Measurements from ENCODE around the gene CIB1. TPM values are rescaled to one million over a fixed set of nuclear protein-coding genes. Genes with fewer than 3 reads are reported as not detected.
"Not testable (repeated sequence)": the region's sequence is repeated elsewhere in the genome, so short reads cannot be mapped to it uniquely, and the experiment has no call there.

Gene CIB1
- total and polyA plus RNA-seq, 5 donors from 2014 or later: 148 to 263 (median 216) TPM

- Histone ChIP-seq H3K4me1 (ENCODE audit: control insufficient read depth, insufficient read depth, low read length, poor library complexity, severe bottlenecking) (peaks cover 35% of the 10 kb centered on the region), H3K4me3 (ENCODE audit: low read depth, low read length) (no peak overlapping the region), H3K9me3 (ENCODE audit: control insufficient read depth in 2 of 2, low read length in 2 of 2) (no peaks in the 10 kb centered on the region), H3K36me3 (ENCODE audit: control insufficient read depth, insufficient read depth, low read length) (no peaks in the 10 kb centered on the region), H3K27me3 (ENCODE audit: control insufficient read depth, insufficient read depth, low read length) (no peaks in the 10 kb centered on the region), H3K27ac (ENCODE audit: insufficient read depth, low read length, poor library complexity, severe bottlenecking) (no peak overlapping the region)
- peak overlapping the region in 1 of 4 donors; percentile 14 for H3K4me3 Mint-ChIP-seq
- ATAC-seq (ENCODE audit: low read depth in 2 of 2) (no peak), DNase-seq (no peak)
- peaks cover 6 to 40% (median 20%) of the 10 kb centered on the region in 4 donors for H3K4me1 Mint-ChIP-seq
- H3K27ac Mint-ChIP-seq: peak overlapping the region in 1 of 3 donors; percentile 74
- peaks cover 0 to 3% (median 0%) of the 10 kb centered on the region in 7 donors for H3K9me3 Mint-ChIP-seq
- no peaks in the 10 kb centered on the region for H3K36me3 Mint-ChIP-seq
- peaks cover 3% of the 10 kb centered on the region for H3K27me3 Mint-ChIP-seq
These were observed 44.6 kb downstream of the CIB1 start for GRCh38 chr15:90188914-90189748.

- DNase-seq; H3K36me3 Mint-ChIP-seq; H3K27me3 ChIP-seq (ENCODE audit: control insufficient read depth, insufficient read depth, low read length); ATAC-seq (ENCODE audit: low read depth in 2 of 2); H3K27ac ChIP-seq (ENCODE audit: insufficient read depth, low read length, poor library complexity, severe bottlenecking); H3K4me3 ChIP-seq (ENCODE audit: low read depth, low read length); H3K36me3 ChIP-seq (ENCODE audit: control insufficient read depth, insufficient read depth, low read length); H3K9me3 ChIP-seq (ENCODE audit: control insufficient read depth in 2 of 2, low read length in 2 of 2); H3K27me3 Mint-ChIP-seq; H3K27ac Mint-ChIP-seq; H3K9me3 Mint-ChIP-seq: not testable (repeated sequence)
- peaks cover 33% of the 10 kb centered on the region for H3K4me1 ChIP-seq (ENCODE audit: control insufficient read depth, insufficient read depth, low read length, poor library complexity, severe bottlenecking)
- Mint-ChIP-seq H3K4me1 (peaks cover 6 to 40% (median 17%) of the 10 kb centered on the region in 4 donors), H3K4me3 (peak overlapping the region in 1 of 4 donors; percentile 58)
These were observed 45.7 kb downstream of the CIB1 start for GRCh38 chr15:90188065-90188464.

- Mint-ChIP-seq H3K27ac (peak overlapping the region in 1 of 3 donors; percentile 18), H3K4me3 (peak overlapping the region in 1 of 4 donors; percentile 63), H3K36me3 (no peaks in the 10 kb centered on the region), H3K4me1 (peaks cover 6 to 33% (median 14%) of the 10 kb centered on the region in 4 donors), H3K27me3 (peaks cover 9% of the 10 kb centered on the region), H3K9me3 (peaks cover 0 to 3% (median 0%) of the 10 kb centered on the region in 7 donors)
- ATAC-seq (ENCODE audit: low read depth in 2 of 2) (no peak), DNase-seq (no peak)
- Histone ChIP-seq H3K27me3 (ENCODE audit: control insufficient read depth, insufficient read depth, low read length) (no peaks in the 10 kb centered on the region), H3K27ac (ENCODE audit: insufficient read depth, low read length, poor library complexity, severe bottlenecking) (no peak overlapping the region), H3K4me1 (ENCODE audit: control insufficient read depth, insufficient read depth, low read length, poor library complexity, severe bottlenecking) (peaks cover 26% of the 10 kb centered on the region), H3K36me3 (ENCODE audit: control insufficient read depth, insufficient read depth, low read length) (no peaks in the 10 kb centered on the region), H3K9me3 (ENCODE audit: control insufficient read depth in 2 of 2, low read length in 2 of 2) (no peaks in the 10 kb centered on the region), H3K4me3 (ENCODE audit: low read depth, low read length) (no peak overlapping the region)
These were observed 46.4 kb downstream of the CIB1 start for GRCh38 chr15:90187257-90187868.

- Mint-ChIP-seq H3K36me3 (no peaks in the 10 kb centered on the region), H3K27me3 (peaks cover 12% of the 10 kb centered on the region), H3K27ac (peak overlapping the region in 2 of 3 donors; percentile 77 to 79), H3K9me3 (peaks cover 0 to 3% (median 0%) of the 10 kb centered on the region in 7 donors), H3K4me1 (peaks cover 0 to 15% (median 8%) of the 10 kb centered on the region in 4 donors), H3K4me3 (peak overlapping the region; percentile 22 to 88 (median 59))
- Histone ChIP-seq H3K36me3 (ENCODE audit: control insufficient read depth, insufficient read depth, low read length) (no peaks in the 10 kb centered on the region), H3K27me3 (ENCODE audit: control insufficient read depth, insufficient read depth, low read length) (no peaks in the 10 kb centered on the region), H3K9me3 (ENCODE audit: control insufficient read depth in 2 of 2, low read length in 2 of 2) (no peaks in the 10 kb centered on the region), H3K4me3 (ENCODE audit: low read depth, low read length) (peak overlapping the region; percentile 51), H3K4me1 (ENCODE audit: control insufficient read depth, insufficient read depth, low read length, poor library complexity, severe bottlenecking) (peaks cover 14% of the 10 kb centered on the region), H3K27ac (ENCODE audit: insufficient read depth, low read length, poor library complexity, severe bottlenecking) (no peak overlapping the region)
- DNase-seq: peak; percentile 44 to 58 (median 50)
- peak; percentile 65 to 74 for ATAC-seq (ENCODE audit: low read depth in 2 of 2)
These were observed 48.7 kb downstream of the CIB1 start for GRCh38 chr15:90184786-90185704.

GRCh38 chr15:90184119-90184785 is 49.5 kb downstream of the CIB1 start:
- Mint-ChIP-seq H3K27ac (peak overlapping the region in 1 of 3 donors; percentile 11), H3K9me3 (peaks cover 0 to 3% (median 0%) of the 10 kb centered on the region in 7 donors), H3K4me3 (peak overlapping the region; percentile 77 to 92 (median 84)), H3K27me3 (peaks cover 12% of the 10 kb centered on the region), H3K36me3 (peaks cover 2% of the 10 kb centered on the region), H3K4me1 (peaks cover 0 to 15% (median 8%) of the 10 kb centered on the region in 4 donors)
- peak overlapping the region; percentile 44 for H3K4me3 ChIP-seq (ENCODE audit: low read depth, low read length)
- ATAC-seq (ENCODE audit: low read depth in 2 of 2): peak; percentile 25 to 30
- H3K4me1 ChIP-seq (ENCODE audit: control insufficient read depth, insufficient read depth, low read length, poor library complexity, severe bottlenecking): peaks cover 14% of the 10 kb centered on the region
- H3K36me3 ChIP-seq (ENCODE audit: control insufficient read depth, insufficient read depth, low read length): no peaks in the 10 kb centered on the region
- H3K27ac ChIP-seq (ENCODE audit: insufficient read depth, low read length, poor library complexity, severe bottlenecking): no peak overlapping the region
- no peak for DNase-seq
- H3K27me3 ChIP-seq (ENCODE audit: control insufficient read depth, insufficient read depth, low read length): no peaks in the 10 kb centered on the region
- no peaks in the 10 kb centered on the region for H3K9me3 ChIP-seq (ENCODE audit: control insufficient read depth in 2 of 2, low read length in 2 of 2)

- no peak overlapping the region for H3K27ac ChIP-seq (ENCODE audit: insufficient read depth, low read length, poor library complexity, severe bottlenecking)
- DNase-seq: no peak
- Mint-ChIP-seq H3K9me3 (peaks cover 0 to 3% (median 0%) of the 10 kb centered on the region in 7 donors), H3K4me1 (peaks cover 0 to 18% (median 6%) of the 10 kb centered on the region in 4 donors), H3K27me3 (peaks cover 17% of the 10 kb centered on the region), H3K4me3 (peak overlapping the region in 2 of 4 donors; percentile 51 to 53), H3K27ac (no peak overlapping the region), H3K36me3 (peaks cover 5% of the 10 kb centered on the region)
- H3K4me3 ChIP-seq (ENCODE audit: low read depth, low read length): no peak overlapping the region
- peaks cover 14% of the 10 kb centered on the region for H3K4me1 ChIP-seq (ENCODE audit: control insufficient read depth, insufficient read depth, low read length, poor library complexity, severe bottlenecking)
- no peaks in the 10 kb centered on the region for H3K9me3 ChIP-seq (ENCODE audit: control insufficient read depth in 2 of 2, low read length in 2 of 2)
- ATAC-seq (ENCODE audit: low read depth in 2 of 2): no peak
- no peaks in the 10 kb centered on the region for H3K27me3 ChIP-seq (ENCODE audit: control insufficient read depth, insufficient read depth, low read length)
- H3K36me3 ChIP-seq (ENCODE audit: control insufficient read depth, insufficient read depth, low read length): no peaks in the 10 kb centered on the region
These were observed 52.0 kb downstream of the CIB1 start for GRCh38 chr15:90181776-90182175.
